Measurements from ENCODE around the gene UBE2Z.
"Not testable (repeated sequence)": the region's sequence is repeated elsewhere in the genome, so short reads cannot be mapped to it uniquely, and the experiment has no call there.

Gene UBE2Z

GRCh38 chr17:48908047-48908843, at the start of gene UBE2Z:
TSS of gene UBE2Z (plus strand) at chr17:48908407. CDS start at chr17:48908504, 97 bp downstream.
- DNase-seq (ENCODE audit: low read depth in 2 of 2), result peak; percentile 80 to 88

GRCh38 chr17:48860034-48860433, 48.2 kb upstream of the UBE2Z start:
- no peak for DNase-seq (ENCODE audit: low read depth in 2 of 2)

- DNase-seq (ENCODE audit: low read depth in 2 of 2), result no peak
Observed at GRCh38 chr17:48860456-48860855, 47.8 kb upstream of the UBE2Z start.

GRCh38 chr17:48868916-48869500, 39.2 kb upstream of the UBE2Z start:
- DNase-seq (ENCODE audit: low read depth in 2 of 2), result no peak

GRCh38 chr17:48869821-48870318, 38.3 kb upstream of the UBE2Z start:
- DNase-seq (ENCODE audit: low read depth in 2 of 2), result no peak

- DNase-seq (ENCODE audit: low read depth in 2 of 2), result no peak
Observed at GRCh38 chr17:48871035-48871550, 37.1 kb upstream of the UBE2Z start.

GRCh38 chr17:48871551-48872351, 36.5 kb upstream of the UBE2Z start:
- no peak for DNase-seq (ENCODE audit: low read depth in 2 of 2)

- not testable (repeated sequence) for DNase-seq (ENCODE audit: low read depth in 2 of 2)
Observed at GRCh38 chr17:48872409-48872808, 35.8 kb upstream of the UBE2Z start.

GRCh38 chr17:48873209-48873608, 35.0 kb upstream of the UBE2Z start:
- no peak for DNase-seq (ENCODE audit: low read depth in 2 of 2)

- DNase-seq (ENCODE audit: low read depth in 2 of 2), result no peak
Observed at GRCh38 chr17:48873696-48874443, 34.3 kb upstream of the UBE2Z start.

GRCh38 chr17:48878920-48879898, 29.0 kb upstream of the UBE2Z start:
- DNase-seq (ENCODE audit: low read depth in 2 of 2), result peak in 1 of 2 donors; percentile 19

GRCh38 chr17:48882272-48882671, 25.9 kb upstream of the UBE2Z start:
- no peak for DNase-seq (ENCODE audit: low read depth in 2 of 2)

- DNase-seq (ENCODE audit: low read depth in 2 of 2), result no peak
Observed at GRCh38 chr17:48883171-48883570, 25.0 kb upstream of the UBE2Z start.

- DNase-seq (ENCODE audit: low read depth in 2 of 2), result no peak
Observed at GRCh38 chr17:48890086-48890485, 18.1 kb upstream of the UBE2Z start.

- no peak for DNase-seq (ENCODE audit: low read depth in 2 of 2)
Observed at GRCh38 chr17:48892940-48893645, 15.1 kb upstream of the UBE2Z start.

- DNase-seq (ENCODE audit: low read depth in 2 of 2), result no peak
Observed at GRCh38 chr17:48893646-48894508, 14.3 kb upstream of the UBE2Z start.

GRCh38 chr17:48894886-48895285, 13.3 kb upstream of the UBE2Z start:
- DNase-seq (ENCODE audit: low read depth in 2 of 2), result no peak

- DNase-seq (ENCODE audit: low read depth in 2 of 2), result no peak
Observed at GRCh38 chr17:48901241-48901640, 7.0 kb upstream of the UBE2Z start.

GRCh38 chr17:48903401-48903800, 4.8 kb upstream of the UBE2Z start:
- no peak for DNase-seq (ENCODE audit: low read depth in 2 of 2)

Data from stimulated activated CD4-positive, alpha-beta T cell treated with anti-CD3 and anti-CD28 coated beads, Interleukin-4, amount 100 ng/mL, for 48 hours (primary cell).